Endometrium (tissue), 2 donors: ENCODE results near the gene KRTAP10-12.

Experiments used
- FAIRE-seq: peaks from 2 replicates; lab custom pipeline; 2012; peaks lifted over from hg19 to GRCh38; lab: Jason Lieb, UNC
- donor health status: control.
- donor health status: control.

The KRTAP10-12 gene

GRCh38 chr21:44734026-44734745 lies 37.2 kb downstream of the KRTAP10-12 start:
- no peak for FAIRE-seq

DNA sequence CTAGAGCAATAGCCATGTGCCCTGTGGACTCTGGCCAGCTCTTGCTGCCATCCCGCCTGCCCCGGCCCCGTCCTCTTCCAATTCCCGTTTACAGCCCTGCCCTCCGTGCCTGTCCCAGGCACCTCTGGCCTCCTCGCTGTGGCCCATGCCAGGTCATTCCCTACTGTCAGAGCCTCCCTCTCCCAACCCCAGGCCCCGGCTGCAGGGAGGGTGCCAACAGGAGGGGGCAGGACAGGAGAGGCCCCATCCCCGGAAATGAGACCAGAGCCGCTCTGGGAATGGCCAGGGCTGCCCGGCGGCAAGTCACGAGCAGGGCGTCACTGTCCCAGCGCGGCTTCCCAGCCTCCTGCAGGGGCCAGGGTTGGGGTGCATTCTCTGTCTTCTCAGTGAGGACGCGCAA lies 37.9 kb downstream of the KRTAP10-12 start:
- no peak for FAIRE-seq

DNA sequence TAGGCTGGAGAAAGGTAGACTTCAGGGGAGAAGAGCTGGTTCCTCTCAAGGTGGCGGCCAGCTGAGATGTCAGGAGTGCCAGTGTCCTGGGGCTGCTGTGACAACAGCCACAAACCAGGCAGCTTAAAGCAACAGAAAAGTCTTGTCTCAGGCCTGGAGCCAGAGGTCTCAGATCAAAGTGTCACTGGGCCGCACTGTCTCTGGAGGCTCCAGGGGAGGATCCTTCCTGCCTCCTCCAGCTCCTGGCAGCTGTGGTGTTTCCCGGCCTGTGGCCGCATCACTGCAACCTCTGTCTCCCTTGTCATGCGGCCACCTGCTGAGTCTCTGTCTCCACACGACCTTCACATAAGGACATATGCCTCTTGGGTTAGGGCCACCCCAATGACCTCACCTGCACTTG lies 38.8 kb downstream of the KRTAP10-12 start:
- FAIRE-seq, result no peak

GRCh38 chr21:44736291-44737004 lies 39.5 kb downstream of the KRTAP10-12 start:
- no peak for FAIRE-seq

GRCh38 chr21:44737706-44738354 lies 40.9 kb downstream of the KRTAP10-12 start:
- no peak for FAIRE-seq

GRCh38 chr21:44738621-44739020 lies 41.6 kb downstream of the KRTAP10-12 start:
- no peak for FAIRE-seq

DNA sequence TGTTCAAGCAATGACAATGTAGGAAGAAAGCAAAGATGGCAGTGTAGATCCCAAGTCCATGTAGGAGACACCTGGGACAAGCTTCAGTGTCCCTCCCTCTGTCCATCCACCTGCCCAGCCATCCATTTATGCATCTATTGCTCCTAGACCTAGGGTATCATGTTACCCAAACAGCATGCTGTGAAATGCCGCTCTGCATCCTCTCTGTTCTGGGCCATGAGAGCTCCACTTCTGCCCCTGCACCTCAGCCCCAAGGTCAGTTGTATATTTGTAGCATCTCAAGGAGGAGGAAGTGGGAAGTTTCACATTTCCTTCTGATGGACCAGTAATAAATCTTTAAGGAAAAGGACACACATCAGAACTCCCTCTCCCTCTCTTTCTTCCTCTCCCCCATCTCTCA lies 42.3 kb downstream of the KRTAP10-12 start:
- FAIRE-seq, result no peak

DNA sequence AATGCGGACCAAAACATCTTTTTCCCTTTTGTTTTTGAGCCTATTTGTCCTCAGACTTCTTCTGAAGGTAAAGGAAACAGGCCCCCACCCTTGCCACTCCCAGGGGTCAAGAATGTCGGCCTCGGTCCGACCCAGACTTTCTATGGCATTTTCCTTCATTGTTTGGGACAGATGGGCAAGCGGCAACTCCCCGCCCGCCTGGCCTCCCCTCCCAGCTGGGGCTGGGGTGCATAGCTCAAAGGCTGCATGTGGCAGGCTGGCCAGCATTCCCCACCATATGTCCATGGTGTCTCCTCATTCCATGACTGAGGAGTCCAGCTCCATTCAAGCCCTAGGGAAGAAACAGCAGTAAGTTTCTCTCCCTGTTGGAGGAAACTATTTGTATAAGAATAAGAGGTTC lies 43.8 kb downstream of the KRTAP10-12 start:
- no peak for FAIRE-seq

DNA sequence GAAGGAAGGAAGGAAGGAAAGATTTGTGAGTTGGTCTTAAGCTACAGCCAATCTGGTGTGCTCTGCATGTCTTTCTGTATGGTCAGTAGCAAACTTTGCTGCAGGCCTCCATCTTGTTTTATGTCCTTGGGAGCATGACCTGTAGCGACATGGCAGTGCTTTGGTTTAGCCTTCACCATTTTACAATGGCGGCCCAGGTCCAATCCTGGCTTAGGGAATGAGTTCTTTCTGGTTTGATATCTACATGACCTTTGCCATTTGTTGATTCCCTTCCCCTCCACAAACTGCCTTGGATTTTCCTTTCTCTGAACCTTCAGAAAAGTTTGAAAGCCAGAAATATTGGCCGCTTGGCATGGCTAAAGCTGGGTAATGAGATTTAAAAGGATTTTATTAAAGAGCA lies 44.9 kb downstream of the KRTAP10-12 start:
- no peak for FAIRE-seq

- no peak for FAIRE-seq
These were observed 45.6 kb downstream of the KRTAP10-12 start for GRCh38 chr21:44742418-44743153.
